ENCODE results near the gene LRRC26. TPM values are rescaled to one million over a fixed set of nuclear protein-coding genes. Genes with fewer than 3 reads are reported as not detected.

LRRC26 gene
- total and polyA plus RNA-seq, 2 of the 13 experiments (the other 11 are each of a cell fraction or from before 2014, with no cell fraction given): not detected

DNA sequence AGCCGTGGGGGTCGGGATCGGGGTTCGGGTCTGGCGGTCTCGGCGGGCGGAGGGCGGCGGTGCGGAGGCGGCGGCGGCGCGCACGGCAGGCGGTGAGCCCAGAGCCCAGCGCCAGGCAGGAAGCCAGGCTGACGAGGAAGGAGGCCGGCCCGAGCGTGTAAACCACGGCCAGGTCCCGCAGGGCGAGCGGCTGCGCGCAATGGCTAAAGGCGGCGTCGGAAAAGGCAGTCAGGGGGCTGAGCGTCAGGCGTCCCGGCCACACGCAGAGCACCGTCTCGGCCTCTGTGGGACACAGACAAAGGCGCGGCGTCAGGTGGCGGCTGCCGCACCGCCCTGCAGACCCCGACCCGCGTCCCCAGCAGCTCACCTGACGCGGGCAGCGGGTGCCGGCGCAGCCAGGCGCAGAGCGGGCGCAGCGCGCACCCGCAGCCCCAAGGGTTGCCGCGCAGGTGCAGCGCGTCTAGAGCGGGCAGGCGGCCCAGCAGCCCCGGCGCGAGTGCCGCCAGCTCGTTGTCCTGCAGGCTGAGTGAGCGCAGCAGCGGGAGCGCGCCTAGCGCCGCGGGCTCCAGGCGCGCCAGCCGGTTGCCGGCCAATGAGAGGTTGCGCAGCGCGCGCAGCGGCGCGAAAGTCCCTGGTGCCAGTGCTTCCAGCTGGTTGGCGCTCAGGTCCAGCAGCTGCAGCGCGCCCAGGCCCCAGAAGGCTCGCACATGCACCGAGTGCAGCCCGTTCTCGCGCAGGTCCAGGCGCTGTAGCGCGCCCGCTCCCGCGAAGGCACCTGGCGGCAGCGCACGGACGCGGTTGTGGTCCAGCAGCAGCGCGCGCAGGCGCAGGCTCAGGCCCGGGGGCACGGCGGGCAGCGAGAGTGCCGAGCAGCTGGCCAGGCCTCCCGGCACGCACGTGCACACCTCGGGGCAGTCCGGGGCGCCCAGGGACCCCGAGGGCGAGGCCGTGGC is 671 bp downstream of the LRRC26 start (continued):
- TF ChIP-seq BORCS8-MEF2B (CRISPR knock-in tag; IDR thresholded peaks at IDR 0.05) (no peak), ZNF777 (CRISPR knock-in tag; IDR thresholded peaks at IDR 0.05) (peak; percentile 81), MED1 (CRISPR knock-in tag; IDR thresholded peaks at IDR 0.05) (no peak), ATRX (CRISPR knock-in tag; IDR thresholded peaks at IDR 0.05; ENCODE audit: borderline replicate concordance) (no peak), MED8 (CRISPR knock-in tag; IDR thresholded peaks at IDR 0.05; ENCODE audit: insufficient replicate concordance) (no peak), RARG (CRISPR knock-in tag; IDR thresholded peaks at IDR 0.05; ENCODE audit: low read depth) (no peak), HES4 (CRISPR knock-in tag; IDR thresholded peaks at IDR 0.05; ENCODE audit: borderline replicate concordance) (no peak), SATB2 (CRISPR knock-in tag; IDR thresholded peaks at IDR 0.05) (no peak), ZBED4 (CRISPR knock-in tag; IDR thresholded peaks at IDR 0.05; ENCODE audit: borderline replicate concordance) (no peak), ZNF160 (CRISPR knock-in tag; IDR thresholded peaks at IDR 0.05) (no peak), NR2F1 (CRISPR knock-in tag; IDR thresholded peaks at IDR 0.05) (no peak), FOXP1 (IDR thresholded peaks at IDR 0.05) (no peak), FOXP1 (CRISPR knock-in tag; IDR thresholded peaks at IDR 0.05) (no peak), ZNF674 (CRISPR knock-in tag; IDR thresholded peaks at IDR 0.05; ENCODE audit: low read depth) (no peak), NKX3-1 (CRISPR knock-in tag; IDR thresholded peaks at IDR 0.05) (peak; percentile 44; the same call in 1 of the 2 replicates), REL (CRISPR knock-in tag; conservative IDR thresholded peaks at IDR 0.05) (no peak), ZNF644 (CRISPR knock-in tag; IDR thresholded peaks at IDR 0.05; ENCODE audit: low read depth) (no peak), UBTF (CRISPR knock-in tag; IDR thresholded peaks at IDR 0.05) (no peak; the same call in 1 of the 2 replicates), ZNF766 (CRISPR knock-in tag; IDR thresholded peaks at IDR 0.05; ENCODE audit: borderline replicate concordance) (0 out of 2 replicates have a peak, but pooled peaks have one; percentile 65)
- TF ChIP-seq, protein P1, sequence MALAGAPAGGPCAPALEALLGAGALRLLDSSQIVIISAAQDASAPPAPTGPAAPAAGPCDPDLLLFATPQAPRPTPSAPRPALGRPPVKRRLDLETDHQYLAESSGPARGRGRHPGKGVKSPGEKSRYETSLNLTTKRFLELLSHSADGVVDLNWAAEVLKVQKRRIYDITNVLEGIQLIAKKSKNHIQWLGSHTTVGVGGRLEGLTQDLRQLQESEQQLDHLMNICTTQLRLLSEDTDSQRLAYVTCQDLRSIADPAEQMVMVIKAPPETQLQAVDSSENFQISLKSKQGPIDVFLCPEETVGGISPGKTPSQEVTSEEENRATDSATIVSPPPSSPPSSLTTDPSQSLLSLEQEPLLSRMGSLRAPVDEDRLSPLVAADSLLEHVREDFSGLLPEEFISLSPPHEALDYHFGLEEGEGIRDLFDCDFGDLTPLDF (CRISPR knock-in tag; IDR thresholded peaks at IDR 0.05): peak; percentile 68
- TF ChIP-seq, protein P2, sequence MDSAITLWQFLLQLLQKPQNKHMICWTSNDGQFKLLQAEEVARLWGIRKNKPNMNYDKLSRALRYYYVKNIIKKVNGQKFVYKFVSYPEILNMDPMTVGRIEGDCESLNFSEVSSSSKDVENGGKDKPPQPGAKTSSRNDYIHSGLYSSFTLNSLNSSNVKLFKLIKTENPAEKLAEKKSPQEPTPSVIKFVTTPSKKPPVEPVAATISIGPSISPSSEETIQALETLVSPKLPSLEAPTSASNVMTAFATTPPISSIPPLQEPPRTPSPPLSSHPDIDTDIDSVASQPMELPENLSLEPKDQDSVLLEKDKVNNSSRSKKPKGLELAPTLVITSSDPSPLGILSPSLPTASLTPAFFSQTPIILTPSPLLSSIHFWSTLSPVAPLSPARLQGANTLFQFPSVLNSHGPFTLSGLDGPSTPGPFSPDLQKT (CRISPR knock-in tag; IDR thresholded peaks at IDR 0.05; ENCODE audit: borderline replicate concordance): no peak

Measured in HepG2 (cell line).